B cell (primary cell): ENCODE results near the gene C10orf53. TPM values are rescaled to one million over a fixed set of nuclear protein-coding genes. Genes with fewer than 3 reads are reported as not detected.

Source experiments
- ATAC-seq: fragments of 200-7000 bp; cut with Tn5 transposase; one replicate; pipeline ENCODE4 v1.10.0; 2021; ENCODE audit warnings: low read depth, mild to moderate bottlenecking, moderate number of reproducible peaks, moderate library complexity
- CTCF ChIA-PET: fragments of 350-600 bp; sonication (Branson Sonifier 250); formaldehyde crosslinking; loops from one replicate; lab custom pipeline; 2021; ENCODE audit warnings: antibody characterized with exemption, inconsistent platforms; lab: Charles Lee
- POLR2A ChIA-PET: fragments of 350-600 bp; sonication (Branson Sonifier 250); formaldehyde crosslinking; loops from one replicate; lab custom pipeline; 2021; ENCODE audit warnings: antibody characterized with exemption; lab: Charles Lee
- DNase-seq: peaks from one replicate; pipeline ENCODE4 v3.0.0; 2013
- H2AFZ ChIP-seq: 2 replicates; pipeline ENCODE4 v1.6.1; 2012; ENCODE audit warnings: mild to moderate bottlenecking, low read depth, low read length; ENCODE audit not compliant: insufficient read depth, poor library complexity, severe bottlenecking
- H3K27ac ChIP-seq, 2 donors: 1 replicate in 1 of 2; 2 replicates in 1 of 2; pipeline ENCODE4 v1.5.1; 2012 to 2013; ENCODE audit warnings: low read length in 2 of 2, mild to moderate bottlenecking in 2 of 2, moderate library complexity in 1 of 2
- H3K27me3 ChIP-seq, 4 experiments: fragments of 200-600 bp in 1 of 4; sonication (generic) in 1 of 4; replicated peaks in 1 of 4; 1 replicate in 2 of 4; 2 replicates in 2 of 4; pipeline versions ENCODE4 v1.6.1 to v1.7.0; 2013 to 2016; ENCODE audit warnings: low read length in 3 of 4, mild to moderate bottlenecking in 2 of 4, mixed read lengths in 1 of 4, moderate library complexity in 1 of 4; ENCODE audit not compliant: insufficient read depth in 4 of 4, control insufficient read depth in 3 of 4; ENCODE audit errors: control extremely low read depth in 1 of 4
- H3K36me3 ChIP-seq, 2 experiments: replicated peaks in 1 of 2; 1 replicate in 1 of 2; 2 replicates in 1 of 2; pipeline versions ENCODE4 v1.6.1 to v1.7.1; 2013; ENCODE audit warnings: low read length in 1 of 2; ENCODE audit not compliant: insufficient read depth in 2 of 2, control insufficient read depth in 1 of 2; ENCODE audit errors: control extremely low read depth in 1 of 2, extremely low read depth in 1 of 2
- H3K4me1 ChIP-seq, 2 donors: fragments of 200-600 bp in 1 of 2; sonication (generic) in 1 of 2; 1 replicate in 1 of 2; 2 replicates in 1 of 2; pipeline versions ENCODE4 v1.5.1 to v1.6.1; 2013 to 2017; ENCODE audit warnings: low read length in 2 of 2; ENCODE audit not compliant: control insufficient read depth in 2 of 2, insufficient read depth in 2 of 2
- H3K4me2 ChIP-seq: replicated peaks from 2 replicates; pipeline ENCODE3; 2012; ENCODE audit warnings: mild to moderate bottlenecking, low read depth, low read length; ENCODE audit not compliant: poor library complexity, severe bottlenecking
- H3K4me3 ChIP-seq, 5 experiments: fragments of 200-600 bp in 1 of 5; sonication (generic) in 1 of 5; 1 replicate in 3 of 5; 2 replicates in 2 of 5; pipeline versions ENCODE4 v1.5.1 to v1.7.0; 2011 to 2016; ENCODE audit warnings: low read length in 4 of 5, mild to moderate bottlenecking in 4 of 5, low read depth in 2 of 5, control low read depth in 1 of 5, moderate library complexity in 1 of 5; ENCODE audit not compliant: insufficient read depth in 1 of 5; ENCODE audit errors: control extremely low read depth in 1 of 5, extremely low read depth in 1 of 5
- H3K79me2 ChIP-seq: fragments of 200-600 bp; sonication (generic); one replicate; pipeline ENCODE4 v1.6.0; 2016; ENCODE audit warnings: low read length; ENCODE audit not compliant: control insufficient read depth, insufficient read depth
- H3K9ac ChIP-seq: fragments of 200-600 bp; sonication (generic); 2 replicates; pipeline ENCODE4 v1.6.1; 2017; ENCODE audit warnings: mild to moderate bottlenecking, low read length, moderate library complexity
- H3K9me3 ChIP-seq, 3 donors: one replicate each; pipeline versions ENCODE4 v1.6.1 to v1.7.1; 2013; ENCODE audit warnings: low read length in 2 of 3; ENCODE audit not compliant: control insufficient read depth in 2 of 3, insufficient read depth in 1 of 3; ENCODE audit errors: control extremely low read depth in 1 of 3
- H4K20me1 ChIP-seq: 2 replicates; pipeline ENCODE4 v1.6.0; 2012; ENCODE audit warnings: mild to moderate bottlenecking, low read length; ENCODE audit not compliant: insufficient read depth, control insufficient read depth, poor library complexity, severe bottlenecking
- H3K27ac Mint-ChIP-seq: one replicate; pipeline ENCODE4 v1.8.0; 2021; ENCODE audit warnings: mixed read lengths
- H3K27me3 Mint-ChIP-seq: one replicate; pipeline ENCODE4 v1.8.0; 2021; ENCODE audit warnings: mixed read lengths
- H3K4me1 Mint-ChIP-seq: one replicate; pipeline ENCODE4 v1.8.0; 2021; ENCODE audit warnings: mixed read lengths
- H3K4me3 Mint-ChIP-seq: one replicate; pipeline ENCODE4 v1.8.0; 2021; ENCODE audit warnings: mixed read lengths
- H3K9me3 Mint-ChIP-seq: one replicate; pipeline ENCODE4 v1.8.0; 2022; ENCODE audit warnings: mixed read lengths; ENCODE audit not compliant: insufficient read depth
- EZH2 ChIP-seq: IDR thresholded peaks from 2 replicates; pipeline ENCODE4 v1.6.1; 2012; ENCODE audit warnings: borderline replicate concordance, low read depth, mild to moderate bottlenecking, moderate library complexity, low read length; ENCODE audit not compliant: insufficient read depth, poor library complexity, severe bottlenecking
- WGBS: methylation state at CpG from one replicate; pipeline ENCODE4 v1.1.5; 2013; ENCODE audit warnings: missing lambda C conversion rate; ENCODE audit not compliant: insufficient coverage; 5-methylcytosine and 5-hydroxymethylcytosine counted together
- intact Hi-C: fragments of 100-400 bp; cut with micrococcal nuclease; formaldehyde crosslinking; loops from one replicate; pipeline ENCODE4 v1.10.0; 2022
- polyA plus RNA-seq: library from polyadenylated mRNA; depleted of rRNA; stranded (reverse); fragments of >200 nt; gene quantifications from 2 replicates; pipeline ENCODE4 v1.2.3, GENCODE V29; 2012
- total RNA-seq, 2 donors: library from RNA; stranded (reverse); fragments of 120-200 nt in 1 of 2; gene quantifications; 1 replicate in 1 of 2; 2 replicates in 1 of 2; pipeline versions ENCODE4 v1.2.3 to v1.2.4, GENCODE V29; 2013 to 2022
- TF ChIP-seq, protein P1 (sequence below): fragments of 200-600 bp; IDR thresholded peaks from one replicate; pipeline ENCODE4 v1.8.0; 2022; ENCODE audit warnings: antibody characterized with exemption, mild to moderate bottlenecking

Gene C10orf53
- total and polyA plus RNA-seq, 2 donors (not counting 1 experiment from before 2014, with no cell fraction given): not detected

DNA sequence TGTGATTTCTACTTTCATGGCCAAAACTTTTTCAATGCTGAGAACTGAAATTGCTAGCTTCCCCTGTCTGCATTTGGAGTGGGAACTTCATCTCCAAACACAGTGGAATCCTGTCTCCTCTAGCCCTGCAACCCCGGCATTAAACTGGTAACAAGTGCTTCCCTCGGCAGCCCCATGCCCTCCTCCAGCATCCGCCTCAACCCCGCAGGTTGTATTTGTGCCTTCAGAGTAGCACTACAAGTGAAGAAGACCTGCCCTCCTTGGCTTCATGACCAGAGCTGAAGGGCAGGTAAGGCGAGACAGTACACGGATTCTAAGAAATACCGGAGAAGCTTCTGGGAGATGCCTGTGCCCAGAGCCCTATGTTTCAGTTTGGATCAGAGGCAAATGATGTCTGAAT lies 16.9 kb downstream of the C10orf53 start:
- no peak overlapping the region for H3K27ac Mint-ChIP-seq
- Histone ChIP-seq H3K27ac (no peak overlapping the region), H3K9me3 (peaks cover 0 to 3% (median 0%) of the 10 kb centered on the region in 3 donors), H2AFZ (no peak overlapping the region), H3K79me2 (no peaks in the 10 kb centered on the region), H3K4me1 (no peaks in the 10 kb centered on the region), H4K20me1 (no peaks in the 10 kb centered on the region), H3K27me3 (peaks cover 0 to 14% (median under 1%) of the 10 kb centered on the region in 4 experiments), H3K9ac (no peak overlapping the region), H3K36me3 (no peaks in the 10 kb centered on the region), H3K4me2 (no peak overlapping the region), H3K4me3 (no peak overlapping the region)
- 69% methylated on average over 7 of the region's 7 CpGs for WGBS
- intact Hi-C loops: no loop called here
- H3K27me3 Mint-ChIP-seq: peaks cover 33% of the 10 kb centered on the region
- ChIA-PET CTCF (no interaction called here), POLR2A (no interaction called here)
- no peak for DNase-seq
- H3K4me3 Mint-ChIP-seq: no peak overlapping the region
- ATAC-seq: no peak
- no peak for TF ChIP-seq EZH2
- TF ChIP-seq, protein P1, sequence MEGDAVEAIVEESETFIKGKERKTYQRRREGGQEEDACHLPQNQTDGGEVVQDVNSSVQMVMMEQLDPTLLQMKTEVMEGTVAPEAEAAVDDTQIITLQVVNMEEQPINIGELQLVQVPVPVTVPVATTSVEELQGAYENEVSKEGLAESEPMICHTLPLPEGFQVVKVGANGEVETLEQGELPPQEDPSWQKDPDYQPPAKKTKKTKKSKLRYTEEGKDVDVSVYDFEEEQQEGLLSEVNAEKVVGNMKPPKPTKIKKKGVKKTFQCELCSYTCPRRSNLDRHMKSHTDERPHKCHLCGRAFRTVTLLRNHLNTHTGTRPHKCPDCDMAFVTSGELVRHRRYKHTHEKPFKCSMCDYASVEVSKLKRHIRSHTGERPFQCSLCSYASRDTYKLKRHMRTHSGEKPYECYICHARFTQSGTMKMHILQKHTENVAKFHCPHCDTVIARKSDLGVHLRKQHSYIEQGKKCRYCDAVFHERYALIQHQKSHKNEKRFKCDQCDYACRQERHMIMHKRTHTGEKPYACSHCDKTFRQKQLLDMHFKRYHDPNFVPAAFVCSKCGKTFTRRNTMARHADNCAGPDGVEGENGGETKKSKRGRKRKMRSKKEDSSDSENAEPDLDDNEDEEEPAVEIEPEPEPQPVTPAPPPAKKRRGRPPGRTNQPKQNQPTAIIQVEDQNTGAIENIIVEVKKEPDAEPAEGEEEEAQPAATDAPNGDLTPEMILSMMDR: no peak
- H3K9me3 Mint-ChIP-seq: no peaks in the 10 kb centered on the region
- no peaks in the 10 kb centered on the region for H3K4me1 Mint-ChIP-seq

DNA sequence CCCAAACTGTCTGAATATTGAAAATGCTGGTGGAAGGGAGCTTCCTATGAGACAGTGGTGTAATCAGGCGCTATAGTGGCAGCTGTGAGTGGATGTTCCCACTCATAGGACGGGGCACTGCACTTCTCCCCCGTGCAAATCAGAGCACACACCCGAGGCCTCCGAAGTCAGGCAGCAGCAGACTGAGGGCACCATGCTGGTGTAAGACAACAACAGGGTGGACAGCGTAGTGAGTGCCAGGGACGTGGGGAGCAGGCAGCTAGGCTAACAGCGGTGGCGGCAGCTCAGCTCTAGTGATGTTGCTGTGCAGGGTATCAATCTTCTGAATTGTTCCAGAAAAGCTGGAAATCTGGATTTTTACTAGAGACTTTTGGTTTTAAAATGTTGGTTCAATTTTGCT lies 19.2 kb downstream of the C10orf53 start:
- TF ChIP-seq, protein P1: no peak
- no peak for TF ChIP-seq EZH2
- Histone ChIP-seq H3K4me2 (no peak overlapping the region), H3K4me3 (no peak overlapping the region), H3K4me1 (no peaks in the 10 kb centered on the region), H2AFZ (no peak overlapping the region), H3K36me3 (no peaks in the 10 kb centered on the region), H3K79me2 (no peaks in the 10 kb centered on the region), H3K27ac (no peak overlapping the region), H3K27me3 (peaks cover 0 to 6% (median 0%) of the 10 kb centered on the region in 4 experiments), H4K20me1 (no peaks in the 10 kb centered on the region), H3K9me3 (peaks cover 0 to 5% (median 0%) of the 10 kb centered on the region in 3 donors), H3K9ac (no peak overlapping the region)
- no peaks in the 10 kb centered on the region for H3K9me3 Mint-ChIP-seq
- intact Hi-C loops: no loop called here
- H3K27me3 Mint-ChIP-seq: peaks cover 20% of the 10 kb centered on the region
- H3K27ac Mint-ChIP-seq: no peak overlapping the region
- no peak for ATAC-seq
- ChIA-PET CTCF (no interaction called here), POLR2A (no interaction called here)
- 85% methylated on average over 9 of the region's 9 CpGs for WGBS
- no peak for DNase-seq
- no peak overlapping the region for H3K4me3 Mint-ChIP-seq
- H3K4me1 Mint-ChIP-seq: no peaks in the 10 kb centered on the region
